Subcutaneous abdominal adipose tissue (tissue), 5 donors: ENCODE measurements around the gene GPC3.

Experiments used
- H3K27ac ChIP-seq: one replicate; pipeline ENCODE4 v1.7.0; 2013; ENCODE audit warnings: low read depth, mild to moderate bottlenecking, inconsistent platforms, low read length, moderate library complexity
- H3K27me3 ChIP-seq, 5 donors: one replicate each; pipeline ENCODE4 v1.7.0; 2013; ENCODE audit warnings: low read length in 5 of 5, inconsistent platforms in 1 of 5; ENCODE audit not compliant: control insufficient read depth in 5 of 5, insufficient read depth in 4 of 5
- H3K36me3 ChIP-seq, 5 donors: one replicate each; pipeline ENCODE4 v1.7.0; 2013; ENCODE audit warnings: low read length in 5 of 5; ENCODE audit not compliant: control insufficient read depth in 5 of 5, insufficient read depth in 5 of 5
- H3K4me1 ChIP-seq, 5 donors: one replicate each; pipeline ENCODE4 v1.7.0; 2013; ENCODE audit warnings: low read length in 5 of 5, mild to moderate bottlenecking in 3 of 5, moderate library complexity in 1 of 5; ENCODE audit not compliant: control insufficient read depth in 5 of 5, insufficient read depth in 5 of 5
- H3K4me3 ChIP-seq, 5 donors: one replicate each; pipeline ENCODE4 v1.7.0; 2013; ENCODE audit warnings: low read length in 5 of 5, low read depth in 1 of 5
- H3K9ac ChIP-seq, 5 donors: one replicate each; pipeline ENCODE4 v1.7.0; 2013; ENCODE audit warnings: low read length in 5 of 5, mild to moderate bottlenecking in 4 of 5, moderate library complexity in 3 of 5
- H3K9me3 ChIP-seq, 5 donors: one replicate each; pipeline ENCODE4 v1.7.0; 2013; ENCODE audit warnings: low read length in 5 of 5; ENCODE audit not compliant: control insufficient read depth in 5 of 5
- donor health status: healthy.
- donor health status: healthy.
- donor health status: healthy.
- donor health status: healthy.
- donor health status: healthy.

Gene GPC3

GRCh38 chrX:133566876-133567275 is 418.5 kb downstream of the GPC3 start:
- no peaks in the 10 kb centered on the region for H3K9me3 ChIP-seq
- H3K36me3 ChIP-seq, result no peaks in the 10 kb centered on the region
- H3K4me1 ChIP-seq, result peaks cover 0 to 11% (median 3%) of the 10 kb centered on the region in 5 donors
- H3K4me3 ChIP-seq, result no peak overlapping the region
- no peak overlapping the region for H3K27ac ChIP-seq
- H3K9ac ChIP-seq, result no peak overlapping the region
- H3K27me3 ChIP-seq, result peaks cover 0 to 4% (median 3%) of the 10 kb centered on the region in 5 donors

- peaks cover 0 to 9% (median 4%) of the 10 kb centered on the region in 5 donors for H3K27me3 ChIP-seq
- no peaks in the 10 kb centered on the region for H3K9me3 ChIP-seq
- H3K27ac ChIP-seq, result no peak overlapping the region
- H3K4me3 ChIP-seq, result no peak overlapping the region
- H3K36me3 ChIP-seq, result no peaks in the 10 kb centered on the region
- no peak overlapping the region for H3K9ac ChIP-seq
- H3K4me1 ChIP-seq, result peaks cover 0 to 11% (median 3%) of the 10 kb centered on the region in 5 donors
Measured at GRCh38 chrX:133563705-133564104, 421.7 kb downstream of the GPC3 start.

- H3K27ac ChIP-seq, result no peak overlapping the region
- H3K4me3 ChIP-seq, result no peak overlapping the region
- H3K27me3 ChIP-seq, result peaks cover 0 to 9% (median 3%) of the 10 kb centered on the region in 5 donors
- H3K4me1 ChIP-seq, result peaks cover 0 to 14% (median 7%) of the 10 kb centered on the region in 5 donors
- H3K9ac ChIP-seq, result no peak overlapping the region
- no peaks in the 10 kb centered on the region for H3K9me3 ChIP-seq
- no peaks in the 10 kb centered on the region for H3K36me3 ChIP-seq
Measured at GRCh38 chrX:133561251-133561650, 424.1 kb downstream of the GPC3 start.

GRCh38 chrX:133559909-133560308 is 425.5 kb downstream of the GPC3 start:
- Histone ChIP-seq H3K27ac (no peak overlapping the region), H3K9me3 (peaks cover 0 to 5% (median 0%) of the 10 kb centered on the region in 5 donors), H3K27me3 (peaks cover 0 to 4% (median 3%) of the 10 kb centered on the region in 5 donors)

GRCh38 chrX:133555782-133556458 is 429.5 kb downstream of the GPC3 start:
- no peak overlapping the region for H3K9ac ChIP-seq
- H3K4me1 ChIP-seq, result peaks cover 0 to 5% (median 4%) of the 10 kb centered on the region in 5 donors
- H3K9me3 ChIP-seq, result peaks cover 0 to 11% (median 3%) of the 10 kb centered on the region in 5 donors
- peaks cover 0 to 4% (median 2%) of the 10 kb centered on the region in 5 donors for H3K27me3 ChIP-seq
- H3K27ac ChIP-seq, result no peak overlapping the region
- no peak overlapping the region for H3K4me3 ChIP-seq
- no peaks in the 10 kb centered on the region for H3K36me3 ChIP-seq

More at GRCh38 chrX:133559909-133560308, 425.5 kb downstream of the GPC3 start:
- Histone ChIP-seq H3K4me3 (no peak overlapping the region), H3K4me1 (peaks cover 0 to 14% (median 7%) of the 10 kb centered on the region in 5 donors), H3K9ac (no peak overlapping the region), H3K36me3 (no peaks in the 10 kb centered on the region)

GRCh38 chrX:133550665-133551485 is 434.5 kb downstream of the GPC3 start:
- Histone ChIP-seq H3K27me3 (peaks cover 0 to 3% (median 3%) of the 10 kb centered on the region in 5 donors), H3K27ac (no peak overlapping the region), H3K4me3 (no peak overlapping the region)

GRCh38 chrX:133549295-133549933 is 436.0 kb downstream of the GPC3 start:
- peaks cover 0 to 5% (median 3%) of the 10 kb centered on the region in 5 donors for H3K9me3 ChIP-seq
- H3K27ac ChIP-seq, result no peak overlapping the region
- H3K4me3 ChIP-seq, result no peak overlapping the region
- H3K9ac ChIP-seq, result no peak overlapping the region
- peaks cover 0 to 2% (median 0%) of the 10 kb centered on the region in 5 donors for H3K36me3 ChIP-seq
- H3K4me1 ChIP-seq, result peaks cover 0 to 5% (median 3%) of the 10 kb centered on the region in 5 donors
- peaks cover 0 to 3% (median 3%) of the 10 kb centered on the region in 5 donors for H3K27me3 ChIP-seq

More at GRCh38 chrX:133550665-133551485, 434.5 kb downstream of the GPC3 start:
- peaks cover 0 to 5% (median 2%) of the 10 kb centered on the region in 5 donors for H3K4me1 ChIP-seq
- H3K9ac ChIP-seq, result no peak overlapping the region
- peaks cover 0 to 2% (median 0%) of the 10 kb centered on the region in 5 donors for H3K36me3 ChIP-seq
- peaks cover 0 to 12% (median 3%) of the 10 kb centered on the region in 5 donors for H3K9me3 ChIP-seq

GRCh38 chrX:133546441-133546840 is 439.0 kb downstream of the GPC3 start:
- Histone ChIP-seq H3K9ac (no peak overlapping the region), H3K9me3 (peaks cover 0 to 5% (median 3%) of the 10 kb centered on the region in 5 donors), H3K36me3 (peaks cover 0 to 2% (median 0%) of the 10 kb centered on the region in 5 donors), H3K4me1 (peaks cover 0 to 19% (median 16%) of the 10 kb centered on the region in 5 donors), H3K27me3 (peaks cover 0 to 3% (median 3%) of the 10 kb centered on the region in 5 donors), H3K27ac (no peak overlapping the region), H3K4me3 (no peak overlapping the region)

- Histone ChIP-seq H3K27ac (no peak overlapping the region), H3K4me3 (no peak overlapping the region), H3K4me1 (peaks cover 0 to 25% (median 19%) of the 10 kb centered on the region in 5 donors), H3K36me3 (peaks cover 0 to 2% (median 0%) of the 10 kb centered on the region in 5 donors), H3K9ac (no peak overlapping the region), H3K9me3 (peaks cover 0 to 5% (median 3%) of the 10 kb centered on the region in 5 donors), H3K27me3 (peaks cover 0 to 3% (median 0%) of the 10 kb centered on the region in 5 donors)
Measured at GRCh38 chrX:133544778-133545177, 440.6 kb downstream of the GPC3 start.
